Esophagus muscularis mucosa (tissue), 4 donors: ENCODE results near the gene KIF23.

Source experiments
- CTCF ChIP-seq, 3 experiments: fragments of 200-600 bp in 2 of 3; fragments of 450-650 bp in 1 of 3; sonication (generic) in 2 of 3; IDR thresholded peaks; one replicate each; pipeline ENCODE4 v1.5.1; 2017 to 2019; ENCODE audit warnings: antibody characterized with exemption in 3 of 3, mild to moderate bottlenecking in 2 of 3, moderate library complexity in 1 of 3
- EP300 ChIP-seq: sonication (generic); formaldehyde crosslinking; IDR thresholded peaks from one replicate; pipeline ENCODE4 v1.6.1; 2017; ENCODE audit warnings: antibody characterized with exemption
- POLR2A ChIP-seq: fragments of 450-650 bp; IDR thresholded peaks from one replicate; pipeline ENCODE4 v1.6.1; 2017; ENCODE audit warnings: antibody characterized with exemption, moderate library complexity, mild to moderate bottlenecking, low read depth
- POLR2AphosphoS5 ChIP-seq, 2 donors: sonication (generic); formaldehyde crosslinking; IDR thresholded peaks; one replicate each; pipeline ENCODE4 v1.6.1; 2017; ENCODE audit warnings: antibody characterized with exemption in 2 of 2

DNA sequence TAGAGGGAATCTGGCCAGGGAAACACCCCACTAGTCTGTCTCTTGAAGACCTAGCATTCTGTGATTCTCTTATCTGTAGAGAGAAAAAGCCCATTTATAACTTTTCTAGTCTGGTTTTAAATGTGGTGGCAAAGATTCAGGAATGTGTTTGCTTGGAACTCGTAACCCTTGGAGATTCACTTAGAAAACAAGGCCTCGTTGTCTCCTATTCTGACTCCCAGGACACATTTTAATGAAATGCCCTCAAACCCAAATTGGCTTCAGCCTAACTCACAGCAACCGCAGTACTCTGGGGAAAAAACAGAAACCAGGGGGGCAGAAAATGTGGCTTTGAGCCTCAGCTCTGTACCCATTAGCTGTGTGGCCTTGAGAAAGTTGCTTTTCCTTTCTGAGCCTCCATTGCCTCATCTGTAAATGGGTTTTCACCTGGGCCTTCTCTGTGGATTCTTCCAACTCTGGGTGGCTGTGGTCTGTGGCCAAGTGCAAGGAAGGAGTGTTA lies 75.0 kb downstream of the KIF23 start:
- TF ChIP-seq CTCF (IDR thresholded peaks at IDR 0.05): no peak
- TF ChIP-seq EP300: no peak
- TF ChIP-seq POLR2AphosphoS5 (IDR thresholded peaks at IDR 0.05): no peak
- no peak for TF ChIP-seq POLR2A
